Esophagus muscularis mucosa (tissue), 3 donors: ENCODE results near the gene CRB1.

Experiments
- POLR2A ChIP-seq: fragments of 450-650 bp; IDR thresholded peaks from one replicate; pipeline ENCODE4 v1.6.1; 2017; ENCODE audit warnings: antibody characterized with exemption, moderate library complexity, mild to moderate bottlenecking, low read depth
- POLR2AphosphoS5 ChIP-seq, 2 donors: sonication (generic); formaldehyde crosslinking; IDR thresholded peaks; one replicate each; pipeline ENCODE4 v1.6.1; 2017; ENCODE audit warnings: antibody characterized with exemption in 2 of 2
- TF ChIP-seq, protein P1 (sequence below), 3 experiments: fragments of 200-600 bp in 2 of 3; fragments of 450-650 bp in 1 of 3; sonication (generic) in 2 of 3; IDR thresholded peaks; one replicate each; pipeline ENCODE4 v1.5.1; 2017 to 2019; ENCODE audit warnings: antibody characterized with exemption in 3 of 3, mild to moderate bottlenecking in 2 of 3, moderate library complexity in 1 of 3

DNA sequence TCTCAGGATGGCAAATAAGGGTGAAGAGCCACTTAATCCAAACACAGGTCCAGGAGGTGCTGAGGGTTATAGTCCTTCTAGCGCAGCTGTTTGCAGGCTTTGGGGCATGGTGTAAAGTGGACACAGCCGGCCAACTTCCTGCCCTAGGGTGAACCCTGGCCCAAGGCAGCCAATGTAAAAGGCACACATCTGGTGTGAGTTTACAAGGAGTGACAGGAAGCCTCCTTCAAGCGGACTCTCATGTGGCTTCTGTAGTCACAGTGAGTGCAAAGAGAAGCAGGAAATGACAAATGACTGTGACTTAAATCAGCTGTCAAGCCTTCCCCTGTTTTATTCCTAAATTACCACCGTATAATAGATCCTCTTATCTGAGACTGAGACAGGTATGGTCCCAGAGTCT, 213.0 kb downstream of the CRB1 start:
- TF ChIP-seq, protein P1, sequence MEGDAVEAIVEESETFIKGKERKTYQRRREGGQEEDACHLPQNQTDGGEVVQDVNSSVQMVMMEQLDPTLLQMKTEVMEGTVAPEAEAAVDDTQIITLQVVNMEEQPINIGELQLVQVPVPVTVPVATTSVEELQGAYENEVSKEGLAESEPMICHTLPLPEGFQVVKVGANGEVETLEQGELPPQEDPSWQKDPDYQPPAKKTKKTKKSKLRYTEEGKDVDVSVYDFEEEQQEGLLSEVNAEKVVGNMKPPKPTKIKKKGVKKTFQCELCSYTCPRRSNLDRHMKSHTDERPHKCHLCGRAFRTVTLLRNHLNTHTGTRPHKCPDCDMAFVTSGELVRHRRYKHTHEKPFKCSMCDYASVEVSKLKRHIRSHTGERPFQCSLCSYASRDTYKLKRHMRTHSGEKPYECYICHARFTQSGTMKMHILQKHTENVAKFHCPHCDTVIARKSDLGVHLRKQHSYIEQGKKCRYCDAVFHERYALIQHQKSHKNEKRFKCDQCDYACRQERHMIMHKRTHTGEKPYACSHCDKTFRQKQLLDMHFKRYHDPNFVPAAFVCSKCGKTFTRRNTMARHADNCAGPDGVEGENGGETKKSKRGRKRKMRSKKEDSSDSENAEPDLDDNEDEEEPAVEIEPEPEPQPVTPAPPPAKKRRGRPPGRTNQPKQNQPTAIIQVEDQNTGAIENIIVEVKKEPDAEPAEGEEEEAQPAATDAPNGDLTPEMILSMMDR (IDR thresholded peaks at IDR 0.05), result no peak
- TF ChIP-seq POLR2AphosphoS5 (IDR thresholded peaks at IDR 0.05) (no peak), POLR2A (no peak)
